HG02642 (cell line): ENCODE results near the gene BNIP3.

Source experiments
- ATAC-seq: cut with Tn5 transposase; IDR thresholded peaks from one replicate; pipeline ENCODE4 v1.9.1; 2021; ENCODE audit warnings: mild to moderate bottlenecking; ENCODE audit not compliant: unreplicated experiment, poor library complexity

Gene BNIP3

GRCh38 chr10:131979821-131980270 lies 1.9 kb downstream of the BNIP3 start:
- ATAC-seq = no peak

DNA sequence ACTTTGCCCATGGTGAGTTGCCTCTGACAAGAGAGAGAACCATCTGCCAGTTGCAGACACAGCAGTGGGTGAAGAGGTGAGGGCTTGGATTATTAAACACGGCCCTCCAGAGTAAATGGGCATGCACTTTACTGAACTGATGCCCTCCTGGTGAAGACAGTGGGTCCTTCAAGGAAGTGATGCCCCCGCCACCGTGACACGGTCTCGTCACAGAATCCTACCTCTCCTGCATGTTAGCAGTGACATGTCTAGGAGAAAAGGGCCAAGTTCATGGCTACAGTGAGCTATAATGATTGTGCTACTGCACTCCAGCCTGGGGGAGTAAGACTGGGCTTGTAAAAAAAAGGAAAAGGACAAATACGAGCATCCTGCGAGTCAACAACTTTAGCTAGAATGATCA lies 2.4 kb downstream of the BNIP3 start:
- ATAC-seq = no peak

GRCh38 chr10:131978851-131979250 lies 2.9 kb downstream of the BNIP3 start:
- no peak for ATAC-seq

- no peak for ATAC-seq
Observed at GRCh38 chr10:131978366-131978765, 3.4 kb downstream of the BNIP3 start.

DNA sequence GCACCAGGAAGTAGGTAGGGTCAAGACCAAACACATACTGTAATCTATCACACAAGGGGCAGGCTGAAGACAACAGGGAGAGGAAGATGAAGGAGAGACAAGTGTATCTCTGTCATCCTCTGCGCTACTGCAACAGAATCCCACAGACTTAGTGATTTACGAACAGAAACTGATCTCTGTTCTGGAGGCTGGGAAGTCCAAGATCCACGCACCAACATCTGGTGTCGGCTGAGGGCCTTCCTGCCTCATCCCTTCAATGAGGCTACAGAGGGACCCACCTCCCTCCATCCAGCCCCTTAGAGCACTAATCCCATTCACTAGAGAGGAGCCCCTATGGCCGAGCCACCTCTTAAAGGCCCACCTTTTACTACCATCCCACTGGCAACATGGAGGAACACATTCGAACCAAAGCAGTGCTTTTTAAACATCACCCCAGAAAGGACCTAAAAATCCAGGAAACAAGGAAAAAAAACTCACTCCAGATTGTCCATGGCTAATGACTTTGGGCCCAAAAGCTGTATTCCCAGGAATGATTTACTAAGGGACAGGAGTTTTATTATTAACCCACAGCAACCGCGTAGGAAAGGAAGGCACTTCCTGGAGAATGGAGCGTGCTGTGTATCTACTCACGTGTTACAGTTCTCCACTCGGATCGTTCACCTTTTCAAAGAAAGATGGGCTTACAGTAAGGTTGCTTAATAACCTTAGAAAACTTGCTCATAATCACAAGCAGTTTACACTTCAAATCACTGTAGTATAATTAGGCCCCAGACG lies 4.2 kb downstream of the BNIP3 start:
- ATAC-seq = no peak

DNA sequence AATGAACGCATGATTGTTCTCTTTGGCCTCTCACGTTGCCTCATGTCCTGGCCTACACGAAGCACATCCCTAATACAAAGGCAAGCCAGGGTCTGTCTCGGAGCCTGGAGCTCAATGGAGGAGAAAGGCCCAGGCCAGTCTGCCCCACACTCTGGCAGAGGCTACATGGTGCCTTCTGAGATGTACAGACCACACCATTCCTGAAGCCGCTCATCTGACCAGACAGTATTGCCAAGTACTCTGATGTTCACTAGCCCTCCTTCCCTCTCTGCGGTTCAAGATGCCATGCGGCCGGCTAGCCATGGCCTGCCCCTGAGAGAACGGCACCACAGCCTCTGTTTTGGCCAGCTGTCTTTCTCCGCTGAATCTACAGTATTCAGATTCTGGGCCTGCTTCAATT lies 5.9 kb downstream of the BNIP3 start:
- no peak for ATAC-seq

DNA sequence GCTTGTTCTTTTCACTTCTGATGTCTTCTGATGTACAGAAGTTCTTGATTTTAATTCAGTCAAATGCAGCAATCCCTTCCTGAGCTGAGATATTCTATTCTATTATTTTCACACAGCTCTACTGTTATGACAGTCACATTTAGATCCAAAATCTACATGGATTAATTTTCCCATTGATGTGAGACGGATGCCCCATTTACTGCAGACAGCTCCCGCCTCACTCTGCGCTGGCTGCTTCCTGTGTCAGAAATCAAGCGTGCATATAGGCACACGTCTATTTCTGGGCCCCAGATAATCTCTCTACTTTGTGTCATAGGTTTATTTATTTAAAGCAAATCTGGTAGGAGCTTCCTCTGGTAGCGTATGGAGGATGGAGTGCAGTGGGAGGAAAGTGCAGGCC lies 6.7 kb downstream of the BNIP3 start:
- no peak for ATAC-seq

GRCh38 chr10:131974034-131974817 lies 7.5 kb downstream of the BNIP3 start:
- no peak for ATAC-seq

- ATAC-seq = no peak
Observed at GRCh38 chr10:131973160-131973951, 8.4 kb downstream of the BNIP3 start.

DNA sequence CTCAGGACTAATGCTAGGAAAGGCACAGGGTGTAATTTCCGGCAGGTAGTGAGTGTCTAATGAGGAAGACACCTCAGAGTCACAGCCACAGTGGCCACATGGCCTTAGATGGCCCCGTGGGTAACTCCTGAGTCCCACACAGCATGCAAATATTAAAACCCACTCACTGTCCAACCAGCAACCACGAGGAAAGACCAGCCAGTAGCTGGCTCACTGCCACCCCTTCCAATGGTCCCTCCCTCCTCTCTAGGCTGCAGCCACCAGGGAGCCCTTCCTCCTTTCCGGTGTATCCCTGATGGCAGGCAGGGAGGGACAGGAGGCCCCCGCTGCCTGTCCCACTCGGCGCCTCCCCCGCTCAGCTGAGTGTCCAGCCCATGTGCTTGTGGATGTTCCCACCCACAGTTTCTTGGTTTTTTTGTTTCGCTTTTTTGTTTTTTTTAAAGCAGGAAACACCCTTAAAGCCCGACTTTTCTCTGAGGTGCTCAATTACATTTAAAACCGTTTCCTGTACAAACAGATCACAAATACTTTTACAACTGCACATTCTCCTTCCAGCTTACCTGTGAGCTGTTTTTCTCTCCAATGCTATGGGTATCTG lies 9.2 kb downstream of the BNIP3 start:
- no peak for ATAC-seq

DNA sequence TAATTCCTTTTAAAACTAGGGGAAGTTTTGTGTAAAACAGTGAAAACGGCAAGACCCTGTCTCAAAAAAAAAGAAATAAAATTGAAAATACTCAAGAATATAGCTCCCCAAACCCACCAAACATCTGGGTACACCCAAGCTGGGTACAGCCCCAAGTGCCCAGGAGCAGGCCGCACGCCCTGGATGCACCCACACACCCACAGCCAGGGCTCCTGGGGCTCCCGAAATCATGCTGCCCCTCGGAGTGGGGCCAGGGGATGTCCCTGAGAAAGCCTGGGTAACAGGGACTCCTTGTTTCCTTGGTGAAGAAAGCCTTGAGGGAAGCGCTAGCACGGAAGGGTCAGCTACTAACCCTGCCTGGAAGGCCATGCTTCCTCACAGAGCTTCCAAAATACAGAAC lies 10.1 kb downstream of the BNIP3 start:
- ATAC-seq = no peak

DNA sequence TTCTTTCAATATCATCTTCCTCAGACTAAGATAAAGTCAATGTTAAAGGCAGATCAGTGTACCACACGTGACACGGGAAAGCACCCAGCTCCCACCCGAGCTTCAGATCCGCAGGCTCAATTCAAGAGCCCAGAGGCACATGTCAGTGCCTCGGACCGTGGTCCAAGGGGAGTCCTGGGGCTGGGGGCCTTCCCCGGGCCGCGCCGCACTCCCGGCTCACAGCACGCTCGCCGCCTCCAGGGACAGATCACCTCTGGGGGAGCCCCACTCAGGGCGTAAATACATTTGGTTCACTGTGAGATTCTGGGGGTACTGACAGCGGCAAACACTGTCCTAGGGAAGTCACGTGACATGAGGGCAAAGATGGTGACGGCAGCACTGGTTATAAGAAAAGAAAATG lies 10.8 kb downstream of the BNIP3 start:
- no peak for ATAC-seq

GRCh38 chr10:131968949-131969348 lies 12.8 kb downstream of the BNIP3 start:
- no peak for ATAC-seq

- ATAC-seq = no peak
Observed at GRCh38 chr10:131964298-131964697, 17.4 kb downstream of the BNIP3 start.

DNA sequence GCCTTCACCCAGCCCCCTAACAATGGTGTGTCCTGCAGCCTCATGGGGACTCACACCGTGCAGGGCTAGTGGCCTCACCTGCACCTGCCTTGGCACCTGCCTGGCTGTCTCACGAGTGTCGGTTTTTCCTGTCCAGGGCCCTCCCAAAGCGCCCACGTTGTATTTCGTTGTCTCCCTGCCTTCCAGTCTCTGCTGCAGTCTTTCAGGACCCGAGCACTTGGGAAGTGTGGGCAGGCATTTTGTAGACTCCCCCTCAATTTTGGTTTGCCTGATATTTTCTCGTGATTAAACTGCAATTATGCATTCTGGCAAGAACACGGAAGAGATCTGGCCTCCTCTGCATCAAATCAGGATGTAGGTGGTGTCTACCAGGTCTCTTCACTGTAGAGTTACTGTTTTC lies 17.9 kb downstream of the BNIP3 start:
- ATAC-seq = no peak

DNA sequence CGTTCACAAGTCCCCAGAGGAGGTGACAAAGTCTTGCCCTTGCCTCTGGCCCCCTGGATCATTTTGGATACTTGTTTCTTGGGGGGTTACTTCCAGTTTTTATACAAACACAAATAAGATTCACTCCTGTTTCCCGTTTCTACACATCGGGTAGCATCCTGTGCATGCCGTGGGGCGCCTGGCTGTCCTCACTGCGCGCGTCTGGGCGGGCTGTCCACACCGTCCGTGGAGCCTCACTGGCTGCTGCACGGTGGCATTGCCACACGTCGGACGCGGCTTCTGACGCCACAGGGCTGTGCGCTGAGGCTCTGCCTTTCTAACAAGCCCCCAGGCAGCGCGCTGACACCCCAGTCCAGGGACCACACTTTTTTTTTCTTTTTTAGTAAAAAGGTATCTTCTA lies 18.4 kb downstream of the BNIP3 start:
- no peak for ATAC-seq

DNA sequence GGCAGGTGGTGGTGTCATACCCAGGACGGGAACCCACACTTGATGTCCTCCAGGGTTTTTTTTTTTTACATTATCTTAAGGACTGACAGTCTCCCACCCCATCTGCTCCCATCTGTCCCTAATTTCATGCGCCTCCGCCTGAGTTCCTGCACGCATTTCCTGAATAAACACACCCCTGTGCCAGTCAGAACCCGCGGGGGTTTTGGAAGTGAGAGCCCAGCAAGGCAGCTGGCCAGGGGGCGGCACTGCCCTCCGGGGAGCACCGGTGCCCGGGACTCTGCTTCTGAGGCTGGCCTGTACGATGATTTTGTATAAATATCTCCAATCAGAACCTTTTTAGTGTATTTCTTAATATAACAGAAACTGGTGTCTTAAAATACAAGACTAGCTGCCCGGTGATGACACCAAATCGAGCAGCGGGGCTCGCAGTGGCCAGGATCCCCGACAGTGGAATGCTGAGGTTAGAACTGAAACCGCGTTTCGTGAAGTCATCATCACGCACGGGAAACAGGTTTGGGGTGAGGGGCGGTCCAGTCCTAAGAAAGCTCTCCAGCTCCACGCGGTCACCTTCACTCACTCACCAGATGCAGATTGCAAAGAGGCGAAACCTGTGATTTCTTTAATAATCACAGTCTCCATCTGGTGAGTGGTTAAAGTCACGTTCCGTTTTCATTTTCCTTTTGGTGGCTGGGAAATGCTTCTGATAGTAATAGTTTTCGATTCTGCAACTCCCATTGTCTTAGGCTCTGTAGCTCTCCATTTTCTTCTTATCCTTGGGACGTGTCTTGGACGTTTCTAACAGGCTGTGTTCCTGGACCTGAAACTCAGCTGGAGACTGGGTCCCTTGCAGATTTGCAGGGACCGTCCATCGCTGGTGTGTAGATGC lies 19.7 kb downstream of the BNIP3 start:
- ATAC-seq = no peak

GRCh38 chr10:131961047-131961776 lies 20.5 kb downstream of the BNIP3 start:
- no peak for ATAC-seq

DNA sequence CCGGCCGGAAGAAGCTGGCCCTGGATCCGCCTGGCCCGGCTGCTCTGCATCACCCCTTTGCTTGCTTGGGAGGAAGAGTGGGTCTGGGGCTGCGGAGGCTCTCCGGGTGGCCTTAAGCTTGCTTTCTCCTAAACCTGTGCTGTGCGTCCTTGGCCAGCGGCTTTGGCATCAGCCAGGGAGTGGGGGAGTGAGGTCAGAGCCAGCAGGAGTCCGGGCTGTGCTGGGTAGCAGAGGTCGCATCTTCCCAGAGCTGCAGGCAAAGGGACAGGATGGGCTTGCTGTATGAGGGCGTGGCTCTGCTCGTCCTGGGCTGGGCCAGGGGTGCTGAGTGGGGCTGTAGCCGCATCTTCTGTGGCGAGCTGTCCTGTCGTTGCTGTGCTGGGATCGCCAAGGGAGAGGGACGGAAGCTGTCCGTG lies 21.1 kb downstream of the BNIP3 start:
- no peak for ATAC-seq
